Suppressor macrophage (primary cell): ENCODE results near the gene ZDHHC11B.
"Not testable (repeated sequence)": the region's sequence is repeated elsewhere in the genome, so short reads cannot be mapped to it uniquely, and the experiment has no call there.

Experiments
- DNase-seq, 4 experiments: peaks; one replicate each; pipeline ENCODE4 v3.0.0-alpha.2; 2020 to 2022

The ZDHHC11B gene

DNA sequence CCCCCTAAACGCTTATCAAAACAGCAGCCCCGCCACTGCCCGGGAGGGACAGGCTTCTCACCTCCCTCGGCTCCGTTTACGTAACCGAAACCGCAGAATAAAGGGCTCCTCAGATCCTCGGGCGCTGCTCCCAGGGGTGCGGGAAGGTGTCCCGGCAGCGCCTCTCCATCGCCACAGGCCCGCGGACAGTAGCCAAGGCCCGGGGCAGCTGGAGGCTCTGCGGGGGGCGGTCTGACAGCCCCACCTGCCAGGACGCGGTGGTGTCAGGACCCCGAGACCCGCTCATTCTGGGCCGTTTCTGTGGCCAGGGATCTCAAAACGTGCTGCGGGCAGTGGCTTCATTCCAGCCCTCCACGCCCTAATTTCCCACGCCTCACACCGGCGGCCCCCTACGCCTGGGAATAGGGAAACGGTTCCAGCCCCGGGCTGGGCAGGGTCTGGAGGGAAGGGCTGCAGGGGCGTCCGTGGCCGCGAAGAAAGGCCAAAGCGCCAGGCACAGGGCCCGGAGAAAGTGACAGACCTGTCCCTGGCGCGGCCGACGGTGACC is 575 bp downstream of the ZDHHC11B start:
- not testable (repeated sequence) for DNase-seq

DNA sequence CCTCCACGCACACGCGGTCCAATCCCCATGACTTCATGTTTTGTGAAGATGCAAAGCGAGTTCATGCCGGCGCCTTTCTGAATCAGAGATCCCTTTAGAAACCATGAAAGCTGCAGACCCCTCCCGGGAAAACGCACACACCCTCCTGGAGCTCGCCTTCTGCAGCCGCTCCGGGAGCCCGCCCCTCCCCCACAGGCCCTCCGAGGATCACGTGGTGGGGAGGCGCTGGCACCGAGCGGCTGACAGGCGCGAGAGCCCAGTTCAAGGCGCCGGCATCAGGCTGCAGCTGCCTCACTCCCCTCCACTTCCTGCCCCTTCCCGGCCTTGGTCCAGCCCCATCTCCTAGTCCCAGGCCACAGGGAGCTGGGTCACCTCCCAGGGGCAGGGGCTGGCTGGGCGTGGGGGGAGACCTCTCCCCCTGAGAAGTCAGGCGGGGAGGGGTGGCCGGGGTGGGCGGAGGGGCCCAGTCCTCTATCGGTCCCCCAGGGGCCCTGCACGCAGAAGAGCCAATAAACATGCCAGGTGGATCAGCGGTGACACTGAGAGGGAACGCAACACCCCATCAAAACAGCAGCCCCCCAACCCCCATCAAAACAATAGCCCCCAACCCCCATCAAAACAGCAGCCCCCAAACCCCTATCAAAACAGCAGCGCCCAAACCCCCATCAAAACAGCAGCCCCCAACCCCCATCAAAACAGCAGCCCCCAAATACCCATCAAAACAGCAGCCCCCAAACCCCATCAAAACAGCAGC is 1.3 kb downstream of the ZDHHC11B start:
- DNase-seq, result not testable (repeated sequence)

DNA sequence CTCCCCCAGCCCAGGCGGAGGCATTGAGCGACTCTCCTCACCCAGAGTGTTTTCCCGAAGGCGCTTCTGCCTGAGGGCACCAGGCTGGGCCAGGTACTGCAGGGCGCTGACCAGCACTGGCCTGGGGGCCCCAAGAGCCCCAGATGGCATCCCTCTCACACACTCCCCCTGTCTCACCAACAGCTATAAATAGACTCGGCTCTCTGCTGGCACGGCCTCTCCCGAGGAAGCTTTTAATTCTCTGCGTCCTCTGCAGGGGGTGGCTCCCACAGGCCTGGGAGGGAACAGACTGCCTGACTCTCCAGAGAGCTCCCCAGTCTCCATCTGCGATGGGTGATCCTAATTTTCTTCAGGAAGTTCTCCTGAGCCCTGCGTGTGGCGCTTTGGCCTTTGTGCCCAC is 2.2 kb downstream of the ZDHHC11B start:
- DNase-seq, result not testable (repeated sequence)

DNA sequence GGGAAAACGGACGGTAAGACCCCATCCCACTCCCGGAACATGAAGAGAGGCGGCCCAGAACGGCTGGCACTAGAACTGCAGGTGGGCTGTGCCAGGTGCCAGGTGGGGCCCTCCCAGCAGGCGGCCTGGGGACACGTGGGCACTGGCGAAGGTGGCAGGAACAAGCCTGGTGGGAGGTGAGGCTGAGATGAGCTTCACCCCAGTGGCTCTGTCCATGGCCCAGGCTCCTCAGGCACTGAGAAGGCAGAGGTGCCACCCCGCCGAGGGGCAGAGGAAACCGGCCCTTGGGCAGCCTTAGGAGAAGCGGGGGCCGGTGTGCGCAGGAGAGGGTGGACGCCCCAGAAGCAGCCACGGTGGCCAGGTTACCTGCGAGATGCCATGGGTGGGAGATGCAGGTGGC is 4.0 kb downstream of the ZDHHC11B start:
- DNase-seq, result not testable (repeated sequence)

DNA sequence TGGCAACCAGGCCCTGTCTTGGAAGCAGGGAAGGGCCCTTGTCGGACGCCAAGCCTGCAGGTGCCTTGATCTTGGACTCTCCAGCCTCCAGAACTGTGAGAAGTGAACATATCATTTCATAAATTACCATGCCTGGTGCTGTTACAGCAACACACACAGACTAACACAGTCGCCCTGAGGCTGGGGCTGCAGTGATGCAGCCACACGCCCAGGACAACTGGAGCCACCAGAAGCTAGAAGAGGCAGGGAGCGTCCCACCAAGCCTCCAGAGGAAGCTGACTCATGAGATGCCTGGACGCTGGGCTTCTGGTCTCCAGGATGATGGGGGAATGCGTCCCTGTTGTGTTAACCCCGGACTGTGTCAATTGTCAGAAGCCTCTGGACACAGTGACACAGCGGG is 5.6 kb downstream of the ZDHHC11B start:
- not testable (repeated sequence) for DNase-seq

DNA sequence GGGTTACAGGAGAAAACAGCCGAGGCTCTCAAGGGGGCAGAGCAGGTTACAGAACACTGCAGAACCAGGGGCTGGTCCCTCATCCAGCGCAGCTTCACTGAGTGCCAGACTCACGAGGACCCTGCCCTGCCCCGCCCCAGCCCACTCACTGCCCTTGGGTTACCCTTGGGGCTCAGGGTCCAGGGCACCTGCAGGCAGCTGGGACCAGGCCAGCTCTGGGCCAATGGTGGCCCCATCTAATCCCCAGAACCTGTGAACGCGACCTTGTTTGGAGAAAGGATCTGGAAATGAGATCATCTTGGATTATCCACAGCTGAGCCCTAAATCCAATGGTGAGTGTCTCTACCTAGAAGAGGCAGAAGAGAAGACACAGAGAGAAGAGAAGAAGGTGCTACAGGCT is 6.1 kb downstream of the ZDHHC11B start:
- DNase-seq, result not testable (repeated sequence)

DNA sequence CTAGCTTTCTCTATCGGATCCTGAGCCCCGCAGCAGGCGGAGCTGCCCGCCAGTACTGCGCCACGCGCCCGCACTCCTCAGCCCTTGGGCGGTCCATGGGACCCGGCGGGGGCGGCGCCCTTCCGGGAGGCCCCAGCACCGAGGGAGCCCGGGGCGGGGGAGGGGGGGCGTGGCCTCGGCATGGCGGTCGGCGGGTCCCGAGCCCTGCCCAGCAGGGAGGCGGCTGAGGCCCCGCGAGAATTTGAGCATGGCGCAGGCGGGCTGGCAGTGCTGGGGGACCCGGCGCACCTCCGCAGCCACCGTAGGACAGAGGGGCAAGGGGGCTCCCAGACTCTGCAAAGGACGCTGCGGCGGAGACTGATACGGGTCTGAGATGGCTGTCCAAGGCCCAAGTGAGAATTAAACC is 6.8 kb downstream of the ZDHHC11B start:
- DNase-seq, result no peak

DNA sequence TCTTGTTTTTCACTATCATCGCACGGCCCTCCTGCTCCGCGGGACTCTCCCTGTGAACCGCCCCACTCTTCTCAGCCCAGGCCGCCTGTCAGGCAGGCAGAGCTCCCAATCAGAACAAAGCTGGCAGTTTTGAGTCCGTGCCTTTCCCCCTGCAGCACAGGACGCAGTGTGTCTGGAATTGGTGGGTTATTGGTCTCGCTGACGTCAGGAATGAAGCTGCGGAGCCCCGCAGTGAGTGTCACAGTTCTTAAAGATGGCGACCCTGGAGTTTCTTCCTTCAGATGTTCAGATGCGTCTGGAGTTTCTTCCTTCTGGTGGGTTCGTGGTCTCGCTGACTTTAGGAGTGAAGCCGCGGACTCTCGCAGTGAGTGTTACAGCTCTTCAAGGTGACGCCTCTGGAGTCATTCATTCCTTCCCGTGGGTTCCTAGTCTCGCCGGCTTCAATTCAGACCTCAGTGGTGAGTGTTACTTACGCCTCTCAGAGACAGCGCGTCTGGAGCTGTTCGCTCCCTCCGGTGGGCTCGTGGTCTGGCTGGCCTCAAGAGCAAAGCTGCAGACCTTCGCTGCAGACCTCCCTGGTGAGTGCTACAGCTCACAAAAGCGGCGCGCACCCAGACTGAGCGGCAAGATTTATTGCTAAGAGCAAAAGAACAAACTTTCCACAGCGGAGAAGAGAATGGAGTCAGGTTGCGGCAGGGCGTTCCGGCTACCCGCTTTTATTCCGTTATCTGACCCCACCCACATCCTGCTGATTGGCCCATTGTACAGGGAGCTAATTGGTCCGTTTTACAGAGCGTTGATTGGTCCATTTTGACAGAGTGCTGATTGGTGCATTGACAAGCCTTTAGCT is 7.4 kb downstream of the ZDHHC11B start:
- DNase-seq, result no peak

DNA sequence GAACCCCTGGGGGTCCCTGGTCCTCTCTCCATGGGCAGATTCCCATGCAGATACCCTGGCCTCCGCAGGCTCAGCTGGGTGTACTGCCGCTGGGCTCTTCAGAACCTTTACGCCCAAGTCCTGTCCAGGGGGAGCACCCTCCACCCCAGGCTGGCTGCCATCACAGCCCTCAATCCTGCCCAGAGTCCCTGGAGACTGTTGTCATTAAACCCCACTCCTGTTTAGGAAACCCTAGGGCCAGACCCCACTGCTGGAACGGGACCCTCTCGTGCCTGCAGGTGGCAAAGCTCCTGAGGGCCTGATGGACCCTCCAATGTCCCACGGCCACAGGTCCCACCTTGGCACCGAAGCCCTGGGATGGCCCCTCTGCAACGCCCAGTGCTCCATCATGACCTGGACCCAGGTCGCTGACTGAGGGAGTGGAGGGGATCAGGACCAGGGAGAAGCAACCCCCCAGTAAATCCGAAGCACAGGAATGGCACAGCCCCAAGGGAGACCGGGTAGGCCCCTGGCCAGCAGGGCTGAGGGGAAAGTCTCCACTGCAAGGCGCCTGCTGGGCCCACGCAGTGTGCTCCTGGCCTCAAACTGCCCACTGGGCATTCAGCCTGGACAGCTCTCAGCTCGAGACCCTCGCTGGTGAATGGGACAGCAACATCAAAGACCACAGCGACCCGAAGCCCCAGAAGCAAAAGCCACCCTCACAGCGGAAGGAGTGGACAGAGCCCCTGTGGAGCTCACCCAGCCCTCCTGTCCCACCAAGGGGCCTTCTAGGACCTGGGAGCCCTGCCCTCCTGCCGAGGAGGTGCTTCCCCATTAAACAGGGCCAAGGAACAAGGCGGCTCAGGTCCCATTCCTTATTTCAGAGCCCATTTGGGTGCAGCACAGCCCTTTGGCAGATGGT is 8.3 kb downstream of the ZDHHC11B start:
- DNase-seq, result no peak

DNA sequence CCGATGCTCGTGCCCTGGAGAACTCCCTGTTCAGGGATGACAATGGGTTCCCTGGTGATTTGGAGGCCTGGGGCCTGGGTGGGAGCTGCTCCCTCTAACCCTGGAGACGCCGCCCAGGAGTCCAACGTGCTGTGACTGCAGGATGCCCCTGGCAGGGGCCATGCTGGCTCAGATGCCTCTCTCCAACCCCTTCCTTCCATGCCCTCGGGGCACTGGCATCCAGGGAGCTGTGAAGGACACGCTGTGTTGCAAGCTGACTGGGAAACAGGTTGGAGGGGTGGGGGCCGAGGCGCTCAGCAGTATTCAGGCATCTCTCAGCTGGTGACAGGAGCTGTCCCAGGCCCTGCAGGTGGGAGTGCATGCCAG is 9.0 kb downstream of the ZDHHC11B start:
- DNase-seq, result not testable (repeated sequence)

DNA sequence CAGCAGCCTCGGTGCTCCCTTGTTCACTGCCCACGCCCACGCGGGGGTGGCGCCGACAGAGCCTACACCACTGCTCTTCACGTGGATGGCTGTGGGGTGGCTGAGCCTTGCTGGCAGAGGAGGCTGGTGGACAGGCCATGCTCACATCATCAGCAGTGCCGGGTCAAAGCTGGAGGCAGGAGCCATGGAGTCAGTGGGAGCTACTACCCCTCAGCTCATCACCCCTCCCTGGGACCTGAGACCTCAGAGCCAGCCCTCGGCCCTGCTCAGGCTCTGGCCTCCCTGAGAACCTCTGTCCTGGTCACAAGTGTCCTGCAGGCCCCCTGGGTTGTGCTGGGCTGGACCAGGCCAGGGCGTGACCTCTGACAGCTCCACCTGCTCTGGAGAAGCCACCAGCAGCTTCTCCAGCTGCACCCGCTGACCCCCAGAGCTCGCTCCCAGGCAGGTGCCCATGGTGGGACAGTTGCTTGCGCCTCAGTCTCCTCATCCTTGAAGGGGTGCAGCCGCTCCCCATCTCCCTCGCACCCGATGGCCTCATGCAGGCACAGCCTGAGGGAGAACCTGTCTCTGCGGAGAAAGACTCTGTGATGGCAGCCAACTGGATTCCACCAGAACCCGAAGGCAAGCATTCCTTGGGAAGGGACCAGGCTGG is 9.5 kb downstream of the ZDHHC11B start:
- DNase-seq, result not testable (repeated sequence)

DNA sequence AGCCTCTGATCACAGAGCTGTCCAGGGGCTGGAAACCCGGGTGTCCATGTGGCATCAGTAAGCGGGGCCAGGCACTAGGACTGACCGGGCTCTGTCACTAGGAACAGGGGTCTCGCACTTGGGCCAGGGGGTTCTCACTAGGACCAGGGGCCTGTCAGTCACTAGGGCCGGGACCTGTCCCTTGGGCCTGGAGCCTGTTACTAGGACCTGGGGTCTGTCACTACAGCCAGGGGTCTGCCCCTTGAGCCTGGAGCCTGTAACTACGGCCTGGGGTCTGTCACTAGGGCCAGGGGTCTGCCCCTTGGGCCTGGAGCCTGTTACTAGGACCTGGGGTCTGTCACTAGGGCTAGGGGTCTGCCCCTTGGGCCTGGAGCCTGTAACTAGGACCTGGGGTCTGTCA is 10.2 kb downstream of the ZDHHC11B start:
- not testable (repeated sequence) for DNase-seq

DNA sequence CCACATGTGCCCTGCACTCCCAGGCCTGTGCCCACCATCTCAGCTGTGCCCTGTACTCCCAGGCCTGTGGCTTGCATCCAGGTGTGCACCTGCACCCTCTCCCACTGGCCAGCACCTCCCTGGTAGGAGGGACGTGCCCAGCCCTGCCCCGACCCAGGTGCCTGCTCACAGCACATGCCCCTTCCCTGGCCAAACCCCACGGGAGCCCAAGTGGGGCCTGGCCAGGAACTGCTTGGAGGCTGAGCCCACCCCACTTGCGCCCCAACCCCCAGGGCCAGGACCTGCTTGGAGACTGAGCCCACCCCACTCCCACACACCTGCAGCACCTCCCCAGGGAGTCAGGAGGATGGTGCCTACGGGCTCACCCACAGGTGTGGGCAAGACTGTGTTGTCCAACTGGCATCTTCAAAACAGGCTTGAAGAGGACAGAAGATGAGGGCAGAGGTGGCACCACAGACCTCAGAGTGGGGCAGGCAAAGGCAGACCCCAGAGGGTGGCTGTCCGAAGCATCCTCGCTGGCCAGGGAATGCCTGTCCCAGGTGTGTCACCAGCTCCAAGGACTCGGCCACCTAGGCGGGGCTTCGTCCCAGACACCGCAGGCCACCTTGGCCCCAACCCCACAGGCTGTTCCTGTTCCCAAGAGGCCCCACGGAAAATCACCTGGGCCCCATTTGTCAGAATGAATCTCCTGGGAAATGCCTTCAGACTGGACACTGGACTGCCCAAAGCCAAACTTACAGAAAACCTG is 10.8 kb downstream of the ZDHHC11B start:
- DNase-seq, result no peak

DNA sequence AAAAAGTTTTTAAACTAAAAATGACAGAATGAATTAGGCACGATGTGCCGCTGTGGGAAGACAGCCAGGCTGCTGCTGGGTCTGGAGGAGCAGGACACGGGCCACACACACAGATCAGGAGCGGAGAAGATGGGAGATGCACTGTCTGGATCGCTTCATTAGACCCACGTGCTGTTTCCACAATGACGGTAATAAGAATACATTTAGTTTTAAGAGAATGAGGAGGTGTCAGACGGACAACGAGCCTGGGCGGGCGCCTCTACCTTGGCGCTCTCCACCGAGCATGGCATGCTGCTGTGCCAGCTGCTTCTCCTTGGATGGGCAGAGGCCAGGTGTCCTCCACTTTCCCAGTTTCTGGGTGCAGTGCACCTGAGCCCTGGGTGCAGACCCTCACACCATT is 11.6 kb downstream of the ZDHHC11B start:
- DNase-seq, result peak in 1 of 4 experiments; percentile 0

DNA sequence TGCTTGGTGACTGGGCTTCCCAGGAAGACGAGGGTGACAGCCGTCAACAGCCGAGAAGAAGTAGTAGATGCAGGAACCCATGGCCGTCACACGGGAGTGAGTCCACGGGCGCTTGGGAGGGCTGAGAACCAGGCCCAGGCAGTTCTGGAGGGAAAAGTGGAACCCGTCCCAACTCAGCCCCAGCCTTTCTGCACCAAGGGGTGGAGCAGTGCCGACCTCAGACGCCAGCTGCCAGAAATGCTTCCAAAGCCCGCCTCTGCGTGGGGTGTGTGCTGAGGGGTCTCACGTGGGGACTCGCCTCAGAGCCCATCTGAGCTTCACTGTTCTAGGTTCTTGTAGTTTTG is 12.0 kb downstream of the ZDHHC11B start:
- not testable (repeated sequence) for DNase-seq

DNA sequence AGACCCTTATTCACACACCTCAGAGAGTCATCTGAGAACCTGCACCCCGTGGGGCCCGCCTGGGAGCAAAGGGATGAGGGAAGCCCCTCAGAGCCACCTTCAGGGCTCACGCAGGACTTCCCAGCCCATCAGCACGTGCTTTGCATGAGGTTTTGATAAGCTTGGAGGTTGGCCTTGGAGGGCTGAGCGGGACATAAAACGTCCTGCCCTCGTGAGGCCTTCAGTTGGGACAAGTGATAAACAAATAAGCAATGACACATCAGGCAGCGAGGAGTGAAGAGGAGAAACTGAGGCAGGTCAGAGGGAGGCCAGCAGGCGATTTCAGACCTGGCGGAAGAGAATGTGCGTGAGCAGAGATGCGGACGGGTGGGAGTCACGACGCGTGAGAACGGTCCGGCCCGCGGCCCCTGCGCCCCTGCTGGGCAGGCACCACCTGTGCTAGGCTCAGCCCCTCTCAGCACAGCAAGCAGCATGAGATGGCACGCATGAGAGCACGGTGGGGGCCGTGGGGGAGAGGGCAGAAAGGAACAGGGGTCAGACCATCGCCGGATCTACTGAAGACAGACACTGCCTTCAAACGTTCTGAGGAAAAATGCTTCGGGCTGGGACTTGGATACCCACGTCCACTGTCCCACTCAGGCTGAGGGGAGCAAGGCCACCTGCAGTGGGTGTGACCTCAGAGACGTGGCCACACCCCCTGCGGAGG is 12.5 kb downstream of the ZDHHC11B start:
- DNase-seq, result peak in 1 of 4 experiments; percentile 0

DNA sequence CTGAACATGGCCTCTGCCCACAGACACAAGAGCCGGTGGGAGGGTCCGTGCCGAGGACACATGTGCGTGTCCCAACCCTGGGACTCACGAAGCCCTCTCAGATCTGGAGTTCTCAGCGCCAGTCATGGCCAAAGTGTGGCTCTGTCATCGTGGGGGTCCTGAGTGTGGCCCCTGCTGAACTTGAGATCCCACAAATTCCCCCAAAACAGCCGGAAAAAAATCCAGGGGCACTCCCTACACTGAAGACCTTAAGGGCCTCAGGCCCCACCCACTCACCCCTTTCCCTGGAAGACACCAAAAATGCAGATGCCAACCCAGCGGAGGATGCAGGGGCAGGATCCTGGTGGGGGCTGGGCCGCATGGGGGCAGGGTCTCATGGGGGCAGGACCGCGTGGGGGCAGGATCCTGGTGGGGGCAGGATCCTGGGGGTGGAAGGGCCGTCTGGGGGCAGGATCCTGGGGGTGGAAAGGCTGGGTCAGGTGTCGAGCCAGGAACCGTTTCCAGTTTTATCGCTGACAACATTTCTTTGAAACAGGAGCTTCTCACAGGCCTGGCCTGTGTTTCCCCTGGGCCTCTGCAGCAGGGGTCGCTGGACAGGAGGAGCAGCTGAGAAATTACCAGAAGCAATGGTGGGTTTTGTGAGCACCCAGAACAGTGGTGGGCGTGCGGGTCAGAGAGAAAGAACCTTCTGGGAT is 13.3 kb downstream of the ZDHHC11B start:
- peak in 1 of 4 experiments; percentile 0 for DNase-seq

DNA sequence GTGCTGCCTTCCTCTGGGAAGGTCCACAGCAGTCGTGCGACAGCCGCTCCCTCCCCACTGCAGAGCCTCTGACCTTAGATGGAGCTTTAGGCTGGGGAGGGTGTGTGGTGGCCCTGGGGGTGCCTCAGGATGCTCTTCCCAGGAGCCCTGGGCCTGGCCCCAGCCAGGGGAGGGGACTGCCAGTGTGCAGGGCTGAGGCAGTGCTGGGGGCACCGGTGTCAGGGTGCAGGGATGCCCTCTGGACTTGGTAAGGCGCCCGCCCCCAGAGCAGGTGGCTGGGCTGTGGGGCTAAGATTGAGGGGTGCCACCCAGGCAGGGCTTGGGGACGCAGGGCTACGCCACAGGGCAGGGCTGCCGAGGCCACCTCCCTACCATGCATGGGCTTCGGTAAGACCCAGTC is 13.9 kb downstream of the ZDHHC11B start:
- peak in 1 of 4 experiments; percentile 0 for DNase-seq

DNA sequence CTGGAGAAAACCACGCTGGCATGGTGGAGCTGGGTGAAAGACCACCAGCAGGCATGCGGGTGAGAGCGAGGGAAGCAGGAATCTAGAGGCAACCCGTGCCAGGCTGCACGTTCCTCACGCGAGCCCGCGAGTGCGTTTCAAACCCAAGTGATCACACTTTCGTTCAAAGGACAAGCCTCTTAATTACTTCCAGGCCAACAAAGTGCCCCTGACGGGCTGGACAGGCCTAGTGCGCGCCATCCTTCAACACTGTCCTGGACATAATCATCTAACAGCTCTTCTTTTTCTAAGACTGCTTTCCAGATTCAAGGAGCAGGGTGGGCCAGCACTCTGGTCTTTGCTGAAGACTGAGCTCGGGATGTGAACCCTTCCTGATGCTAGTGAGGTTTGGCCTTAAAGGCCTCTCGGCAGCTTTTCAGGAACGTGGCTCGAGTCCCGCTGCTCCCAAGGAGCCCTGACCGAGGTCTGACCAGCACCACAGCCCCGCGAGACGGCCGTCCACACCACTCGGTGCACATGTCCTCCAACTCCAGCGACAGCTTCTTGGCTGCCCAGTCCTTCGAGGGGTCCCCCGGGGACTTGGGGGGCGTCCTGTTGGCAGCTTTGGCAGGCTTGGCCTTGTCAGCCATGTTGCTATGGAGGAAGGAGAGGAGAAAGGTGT is 14.9 kb downstream of the ZDHHC11B start:
- DNase-seq, result peak in 1 of 4 experiments; percentile 0
